HFFc6 (cell line): ENCODE results near the gene CREBBP. TPM values are rescaled to one million over a fixed set of nuclear protein-coding genes. Genes with fewer than 3 reads are reported as not detected.

Source experiments
- DNase-seq: peaks from one replicate; pipeline ENCODE4 v3.0.0-alpha.2; 2018
- H3K27ac Mint-ChIP-seq: 2 replicates; pipeline ENCODE4 v1.8.0; 2020; ENCODE audit warnings: mild to moderate bottlenecking, mixed read lengths
- H3K27me3 Mint-ChIP-seq: 2 replicates; pipeline ENCODE4 v1.8.0; 2021; ENCODE audit warnings: mild to moderate bottlenecking, moderate library complexity, mixed read lengths; ENCODE audit not compliant: insufficient read depth
- H3K36me3 Mint-ChIP-seq: 2 replicates; pipeline ENCODE4 v1.8.0; 2021; ENCODE audit warnings: low read depth, mixed read lengths
- H3K4me1 Mint-ChIP-seq: 2 replicates; pipeline ENCODE4 v1.8.0; 2020; ENCODE audit warnings: low read depth, mixed read lengths
- H3K4me3 Mint-ChIP-seq: 2 replicates; pipeline ENCODE4 v1.8.0; 2020; ENCODE audit warnings: mild to moderate bottlenecking, moderate library complexity, mixed read lengths
- H3K9me3 Mint-ChIP-seq: 2 replicates; pipeline ENCODE4 v1.8.0; 2020; ENCODE audit warnings: mild to moderate bottlenecking, mixed read lengths
- CTCF ChIP-seq: fragments of 200-600 bp; sonication (generic); IDR thresholded peaks from 2 replicates; pipeline ENCODE4 v1.5.0; 2021; ENCODE audit warnings: antibody characterized with exemption, mild to moderate bottlenecking
- total RNA-seq, 6 experiments: library from RNA; stranded (reverse); fragmentation: NEBNext Ultra II Directional; extraction: Animal tissue kit (Norgen Biotek cat#: 25700); gene quantifications; 2 replicates in 1 of 6; 3 replicates in 5 of 6; pipeline ENCODE4 v1.2.3, GENCODE V29; 2021

Gene CREBBP
- total RNA-seq, 6 experiments from 2014 or later, result 40.2 to 51.4 (median 43.4) TPM

GRCh38 chr16:3698941-3699340 is 181.6 kb downstream of the CREBBP start:
- Mint-ChIP-seq H3K9me3 (no peaks in the 10 kb centered on the region), H3K27me3 (no peaks in the 10 kb centered on the region; the same call in 1 of the 2 replicates)
- no peak for DNase-seq

GRCh38 chr16:3696425-3697218 is 183.9 kb downstream of the CREBBP start:
- peaks cover 29% of the 10 kb centered on the region for H3K4me1 Mint-ChIP-seq
- peak overlapping the region; percentile 67 for H3K4me3 Mint-ChIP-seq
- DNase-seq, result peak; percentile 96
- H3K27ac Mint-ChIP-seq, result peak overlapping the region; percentile 90
- no peaks in the 10 kb centered on the region for H3K9me3 Mint-ChIP-seq
- no peak for TF ChIP-seq CTCF
- H3K36me3 Mint-ChIP-seq, result peaks cover 8% of the 10 kb centered on the region; the same call in 1 of the 2 replicates
- no peaks in the 10 kb centered on the region; the same call in 1 of the 2 replicates for H3K27me3 Mint-ChIP-seq

More at GRCh38 chr16:3698941-3699340, 181.6 kb downstream of the CREBBP start:
- Mint-ChIP-seq H3K27ac (no peak overlapping the region), H3K4me3 (no peak overlapping the region), H3K4me1 (peaks cover 25% of the 10 kb centered on the region), H3K36me3 (peaks cover 13% of the 10 kb centered on the region; the same call in 1 of the 2 replicates)
- no peak for TF ChIP-seq CTCF

GRCh38 chr16:3695610-3696369 is 184.7 kb downstream of the CREBBP start:
- no peaks in the 10 kb centered on the region for H3K9me3 Mint-ChIP-seq
- DNase-seq, result no peak
- peak overlapping the region; percentile 90 for H3K27ac Mint-ChIP-seq
- peaks cover 8% of the 10 kb centered on the region; the same call in 1 of the 2 replicates for H3K36me3 Mint-ChIP-seq
- no peaks in the 10 kb centered on the region; the same call in 1 of the 2 replicates for H3K27me3 Mint-ChIP-seq
- no peak overlapping the region; the same call in 1 of the 2 replicates for H3K4me3 Mint-ChIP-seq
- peaks cover 37% of the 10 kb centered on the region for H3K4me1 Mint-ChIP-seq
- no peak for TF ChIP-seq CTCF

- no peak for DNase-seq
- Mint-ChIP-seq H3K4me1 (peaks cover 51% of the 10 kb centered on the region), H3K36me3 (peaks cover 8% of the 10 kb centered on the region; the same call in 1 of the 2 replicates), H3K27me3 (peaks cover 3% of the 10 kb centered on the region; the same call in 1 of the 2 replicates), H3K4me3 (no peak overlapping the region), H3K27ac (no peak overlapping the region), H3K9me3 (no peaks in the 10 kb centered on the region)
- TF ChIP-seq CTCF, result no peak
These were observed 186.5 kb downstream of the CREBBP start for GRCh38 chr16:3694051-3694450.

- Mint-ChIP-seq H3K4me1 (peaks cover 45% of the 10 kb centered on the region), H3K27ac (no peak overlapping the region), H3K36me3 (peaks cover 16% of the 10 kb centered on the region; the same call in 1 of the 2 replicates), H3K9me3 (no peaks in the 10 kb centered on the region), H3K27me3 (peaks cover 3% of the 10 kb centered on the region; the same call in 1 of the 2 replicates), H3K4me3 (no peak overlapping the region)
- DNase-seq, result no peak
- no peak for TF ChIP-seq CTCF
These were observed 188.8 kb downstream of the CREBBP start for GRCh38 chr16:3691761-3692160.
